K562 (cell line): Measurements from ENCODE around the gene ENTPD6. TPM values are rescaled to one million over a fixed set of nuclear protein-coding genes. Genes with fewer than 3 reads are reported as not detected.

ENCODE experiments used
- ATAC-seq: fragments of 200-7000 bp; cut with Tn5 transposase; 3 replicates; pipeline ENCODE4 v1.9.1; 2020; ENCODE audit warnings: moderate library complexity
- BruUV-seq: library from RNA; stranded (reverse); fragments of 400-500 nt; replicated peaks from 2 replicates; lab custom pipeline; 2021; lab: Mats Ljungman, UMichigan
- CTCF ChIA-PET: fragments of 300-600 bp; formaldehyde crosslinking; extraction: SDS; loops from one replicate; lab custom pipeline; 2021; ENCODE audit warnings: low intra/inter-chr PET ratio; lab: Yijun Ruan, JAX
- POLR2A ChIA-PET: fragments of 300-600, 350-650 bp; sonication (Branson Sonifier 250); formaldehyde crosslinking; extraction: SDS; loops from one replicate; lab custom pipeline; 2021; ENCODE audit warnings: antibody characterized with exemption, inconsistent platforms; lab: Yijun Ruan, JAX
- DNase-seq, 4 experiments: peaks; one replicate each; pipeline versions ENCODE4 v3.0.0 to v3.0.0-alpha.2; 2011 to 2018; ENCODE audit warnings: low spot score in 3 of 4, mixed read lengths in 3 of 4; ENCODE audit errors: extremely low read depth in 1 of 4
- FAIRE-seq: peaks from 2 replicates; lab custom pipeline; 2011; peaks lifted over from hg19 to GRCh38; lab: Jason Lieb, UNC
- H2AFZ ChIP-seq: 2 replicates; pipeline ENCODE4 v1.6.0; 2011; ENCODE audit warnings: low read depth, low read length, control low read depth, inconsistent platforms
- H3K27ac ChIP-seq: fragments of 200-600 bp; 3 replicates; pipeline ENCODE4 v1.8.0; 2011; ENCODE audit warnings: low read depth, mild to moderate bottlenecking, control low read depth, inconsistent platforms, low read length, moderate library complexity, mixed read lengths; ENCODE audit errors: extremely low read depth
- H3K27me3 ChIP-seq, 2 experiments: fragments of 300-600 bp in 1 of 2; 2 replicates in 1 of 2; 3 replicates in 1 of 2; pipeline versions ENCODE4 v1.6.0 to v1.8.0; 2011; ENCODE audit warnings: inconsistent platforms in 2 of 2, low read length in 2 of 2, mild to moderate bottlenecking in 1 of 2, mixed read lengths in 1 of 2, moderate library complexity in 1 of 2; ENCODE audit not compliant: control insufficient read depth in 2 of 2, insufficient read depth in 2 of 2
- H3K36me3 ChIP-seq: fragments of 300-600 bp; 3 replicates; pipeline ENCODE4 v1.8.0; 2011; ENCODE audit warnings: mild to moderate bottlenecking, low read length, inconsistent platforms; ENCODE audit not compliant: control insufficient read depth, insufficient read depth
- H3K4me1 ChIP-seq, 2 experiments: fragments of 200-600 bp in 1 of 2; replicated peaks in 1 of 2; 2 replicates in 1 of 2; 3 replicates in 1 of 2; pipeline versions ENCODE4 v1.5.1 to v1.8.0; 2011; ENCODE audit warnings: inconsistent platforms in 2 of 2, low read length in 2 of 2, mild to moderate bottlenecking in 1 of 2, mixed read lengths in 1 of 2, moderate library complexity in 1 of 2; ENCODE audit not compliant: control insufficient read depth in 2 of 2, insufficient read depth in 2 of 2
- H3K4me2 ChIP-seq: 2 replicates; pipeline ENCODE4 v1.6.1; 2011; ENCODE audit warnings: low read length, control low read depth, inconsistent platforms, mixed read lengths; ENCODE audit not compliant: insufficient read depth
- H3K4me3 ChIP-seq: fragments of 200-600 bp; sonication (generic), shearing (Covaris generic); 2 replicates; pipeline ENCODE4 v1.5.1; 2016; ENCODE audit warnings: control low read depth, inconsistent platforms
- H3K79me2 ChIP-seq: fragments of 200-600 bp; 3 replicates; pipeline ENCODE4 v1.8.0; 2011; ENCODE audit warnings: low read length, inconsistent platforms; ENCODE audit not compliant: control insufficient read depth, insufficient read depth
- H3K9ac ChIP-seq, 2 experiments: 2 replicates each; pipeline versions ENCODE4 v1.6.0 to v1.6.1; 2011; ENCODE audit warnings: low read depth in 2 of 2, low read length in 2 of 2, control low read depth in 1 of 2, inconsistent platforms in 1 of 2, mild to moderate bottlenecking in 1 of 2, mixed read lengths in 1 of 2; ENCODE audit not compliant: insufficient read depth in 1 of 2
- H3K9me1 ChIP-seq: one replicate; pipeline ENCODE4 v1.6.0; 2011; ENCODE audit warnings: inconsistent platforms, mild to moderate bottlenecking, low read length, moderate library complexity; ENCODE audit not compliant: control insufficient read depth, insufficient read depth
- H3K9me3 ChIP-seq: replicated peaks from 2 replicates; pipeline ENCODE4 v1.5.1; 2011; ENCODE audit warnings: low read depth, low read length, inconsistent platforms; ENCODE audit not compliant: control insufficient read depth, insufficient read depth
- H4K20me1 ChIP-seq: replicated peaks from 2 replicates; pipeline ENCODE4 v1.6.1; 2011; ENCODE audit warnings: low read length, inconsistent platforms, mixed read lengths; ENCODE audit not compliant: control insufficient read depth, insufficient read depth
- ARID2 ChIP-seq: fragments of 450-650 bp; IDR thresholded peaks from 2 replicates; pipeline ENCODE4 v1.6.1; 2017; ENCODE audit warnings: antibody characterized with exemption, mild to moderate bottlenecking
- COPS2 ChIP-seq: fragments of 450-650 bp; conservative IDR thresholded peaks from 2 replicates; pipeline ENCODE4 v1.6.1; 2016; ENCODE audit warnings: mild to moderate bottlenecking, moderate library complexity
- MXD1 ChIP-seq: fragments of 250-450 bp; sonication (Bioruptor Pico); IDR thresholded peaks from 2 replicates; pipeline ENCODE4 v1.8.0; 2021; ENCODE audit warnings: borderline replicate concordance, mild to moderate bottlenecking, moderate library complexity; ENCODE audit not compliant: poor library complexity, severe bottlenecking
- NFXL1 ChIP-seq: fragments of 450-650 bp; formaldehyde crosslinking; IDR thresholded peaks from 2 replicates; pipeline ENCODE4 v1.4.0; 2021; ENCODE audit warnings: mild to moderate bottlenecking
- SIN3A ChIP-seq, 2 experiments: fragments of 150-350 bp in 1 of 2; IDR thresholded peaks; 2 replicates each; pipeline ENCODE4 v1.6.1; 2011 to 2016; ENCODE audit warnings: borderline replicate concordance in 2 of 2, low read depth in 2 of 2, low read length in 2 of 2, mild to moderate bottlenecking in 2 of 2, moderate library complexity in 2 of 2; ENCODE audit not compliant: control insufficient read depth in 1 of 2
- SMAD4 ChIP-seq: fragments of 250-450 bp; sonication (Bioruptor Pico); conservative IDR thresholded peaks from 2 replicates; pipeline ENCODE4 v1.8.0; 2021; ENCODE audit warnings: inconsistent platforms, mild to moderate bottlenecking, moderate library complexity
- SMARCB1 ChIP-seq: IDR thresholded peaks from 2 replicates; pipeline ENCODE4 v1.6.1; 2011; ENCODE audit warnings: improper control_type of control experiment, low read depth; ENCODE audit not compliant: insufficient read length
- SRSF3 ChIP-seq: fragments of 200-400 bp; formaldehyde crosslinking; IDR thresholded peaks from 2 replicates; pipeline ENCODE4 v1.6.1; 2016; ENCODE audit warnings: mild to moderate bottlenecking, low read length, moderate library complexity; ENCODE audit not compliant: insufficient read depth
- WHSC1 ChIP-seq: IDR thresholded peaks from one replicate; pipeline ENCODE4 v1.6.1; 2012; ENCODE audit warnings: low read length, control low read depth, inconsistent platforms
- XRCC3 ChIP-seq: fragments of 450-650 bp; IDR thresholded peaks from 2 replicates; pipeline ENCODE4 v1.6.1; 2017; ENCODE audit warnings: mild to moderate bottlenecking, moderate library complexity
- XRCC4 ChIP-seq: IDR thresholded peaks from one replicate; pipeline ENCODE4 v1.6.1; 2011; ENCODE audit not compliant: insufficient read depth, insufficient read length; ENCODE audit errors: extremely low read depth
- ZSCAN29 ChIP-seq: fragments of 450-650 bp; IDR thresholded peaks from 2 replicates; pipeline ENCODE4 v1.6.1; 2017
- WGBS: fragments of 100-300 bp; shearing (Covaris generic); methylation state at CpG from one replicate; pipeline ENCODE4 v1.1.6; 2016; ENCODE audit warnings: low coverage, mixed read lengths; ENCODE audit not compliant: insufficient coverage; ENCODE audit errors: missing lambda C conversion rate; 5-methylcytosine and 5-hydroxymethylcytosine counted together
- in situ Hi-C: fragments of 300-500 bp; cut with MboI; formaldehyde crosslinking; loops from 4 replicates; pipeline ENCODE4 v1.15.0; 2018; ENCODE audit warnings: inconsistent platforms, mixed read lengths
- intact Hi-C: fragments of 100-400 bp; cut with micrococcal nuclease; formaldehyde crosslinking; loops from 2 replicates; pipeline ENCODE4 v1.14.2; 2022
- polyA plus RNA-seq, 8 experiments: library from polyadenylated mRNA; depleted of rRNA in 4 of 8; stranded (reverse) in 5 of 8; unstranded in 3 of 8; fragments of >200 nt; fragmentation: Nextera tagmentation in 2 of 8; fragmentation: Illumina TruSeq in 1 of 8; extraction: Ambion mirVana in 2 of 8; extraction: Trizol in 1 of 8; gene quantifications; 2 replicates each; pipeline versions ENCODE4 v1.2.1 to v1.2.3, GENCODE V29; 2011 to 2014; ENCODE audit warnings: inconsistent platforms in 1 of 8, missing spikeins in 1 of 8
- total RNA-seq, 7 experiments: library from RNA; depleted of rRNA in 6 of 7; stranded (reverse); fragments of >200 nt in 6 of 7; fragmentation: Illumina TruSeq in 2 of 7; extraction: Trizol in 2 of 7; gene quantifications; 2 replicates each; pipeline versions ENCODE4 v1.2.1 to v1.2.3, GENCODE V29; 2011 to 2021; ENCODE audit warnings: low replicate concordance in 1 of 7
- TF ChIP-seq, protein P1 (sequence below): fragments of 250-450 bp; sonication (Bioruptor Pico); IDR thresholded peaks from 2 replicates; pipeline ENCODE4 v1.8.0; 2021; ENCODE audit warnings: mild to moderate bottlenecking, moderate library complexity

Gene ENTPD6
- total and polyA plus RNA-seq, 9 of the 15 experiments (the other 6 are each of a cell fraction or from before 2014, with no cell fraction given) = 0.82 to 36.8 (median 22.4) TPM

- FAIRE-seq (no peak), DNase-seq (no peak), ATAC-seq (no peak)
- Histone ChIP-seq H3K9me1 (no peaks in the 10 kb centered on the region), H3K36me3 (peaks cover 14% of the 10 kb centered on the region; the same call in 1 of the 3 replicates), H3K79me2 (no peaks in the 10 kb centered on the region), H4K20me1 (no peaks in the 10 kb centered on the region), H3K4me1 (no peaks in the 10 kb centered on the region), H3K9me3 (no peaks in the 10 kb centered on the region), H3K27ac (no peak overlapping the region), H3K4me3 (no peak overlapping the region), H3K27me3 (no peaks in the 10 kb centered on the region), H2AFZ (no peak overlapping the region), H3K9ac (no peak overlapping the region), H3K4me2 (no peak overlapping the region)
- 80% methylated on average over 17 of the region's 19 CpGs for WGBS
- in situ Hi-C loops (no loop called here), intact Hi-C loops (no loop called here)
- ChIA-PET CTCF (interaction anchor here (0.8 kb wide), 1 partner anchor 19 kb away, joined by 3 read pairs; no protein-coding TSS in a partner anchor), POLR2A (interaction anchor here (1.1 kb wide), 1 partner anchor 25 kb away, joined by 4 read pairs; the partner anchor contains the start of gene PYGB)
- no TSS peak for BruUV-seq
- TF ChIP-seq XRCC3 = no peak
- no peak for TF ChIP-seq ARID2
- TF ChIP-seq NFXL1 = no peak
- TF ChIP-seq MXD1 (CRISPR knock-in tag) = no peak
- TF ChIP-seq ZSCAN29 = no peak
- TF ChIP-seq SRSF3 = no peak
- TF ChIP-seq WHSC1 = no peak
- no peak for TF ChIP-seq SIN3A (IDR thresholded peaks at IDR 0.05; ENCODE audit: borderline replicate concordance in 2 of 2, control insufficient read depth in 1 of 2, low read depth in 2 of 2, low read length in 2 of 2)
- no peak for TF ChIP-seq COPS2
- TF ChIP-seq XRCC4 = no peak
- no peak for TF ChIP-seq SMARCB1
- TF ChIP-seq, protein P1, sequence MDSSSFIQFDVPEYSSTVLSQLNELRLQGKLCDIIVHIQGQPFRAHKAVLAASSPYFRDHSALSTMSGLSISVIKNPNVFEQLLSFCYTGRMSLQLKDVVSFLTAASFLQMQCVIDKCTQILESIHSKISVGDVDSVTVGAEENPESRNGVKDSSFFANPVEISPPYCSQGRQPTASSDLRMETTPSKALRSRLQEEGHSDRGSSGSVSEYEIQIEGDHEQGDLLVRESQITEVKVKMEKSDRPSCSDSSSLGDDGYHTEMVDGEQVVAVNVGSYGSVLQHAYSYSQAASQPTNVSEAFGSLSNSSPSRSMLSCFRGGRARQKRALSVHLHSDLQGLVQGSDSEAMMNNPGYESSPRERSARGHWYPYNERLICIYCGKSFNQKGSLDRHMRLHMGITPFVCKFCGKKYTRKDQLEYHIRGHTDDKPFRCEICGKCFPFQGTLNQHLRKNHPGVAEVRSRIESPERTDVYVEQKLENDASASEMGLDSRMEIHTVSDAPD (CRISPR knock-in tag) = no peak
- TF ChIP-seq SMAD4 = no peak
Observed at GRCh38 chr20:25272223-25273000, 76.9 kb downstream of the ENTPD6 start.
